Activated CD4-positive, alpha-beta T cell treated with anti-CD3 and anti-CD28 coated beads for 36 hours (primary cell): ENCODE results near the gene WWTR1. TPM values are rescaled to one million over a fixed set of nuclear protein-coding genes. Genes with fewer than 3 reads are reported as not detected.

Experiments used
- ATAC-seq: fragments of 200-7000 bp; cut with Tn5 transposase; one replicate; pipeline ENCODE4 v1.10.0; 2021; ENCODE audit warnings: mild to moderate bottlenecking, moderate library complexity
- CTCF ChIA-PET: fragments of 350-600 bp; sonication (Branson Sonifier 250); formaldehyde crosslinking; loops from one replicate; lab custom pipeline; 2021; ENCODE audit warnings: antibody characterized with exemption; lab: Charles Lee
- POLR2A ChIA-PET: fragments of 350-600 bp; sonication (Branson Sonifier 250); formaldehyde crosslinking; loops from one replicate; lab custom pipeline; 2021; ENCODE audit warnings: antibody characterized with exemption, inconsistent platforms; lab: Charles Lee
- DNase-seq: peaks from one replicate; pipeline ENCODE4 v3.0.0-alpha.2; 2020
- H3K27ac Mint-ChIP-seq: one replicate; pipeline ENCODE4 v1.8.0; 2021; ENCODE audit warnings: mixed read lengths
- H3K27me3 Mint-ChIP-seq: one replicate; pipeline ENCODE4 v1.8.0; 2021; ENCODE audit warnings: mixed read lengths
- H3K36me3 Mint-ChIP-seq: one replicate; pipeline ENCODE4 v1.8.0; 2021; ENCODE audit warnings: low read depth, mixed read lengths
- H3K4me1 Mint-ChIP-seq: one replicate; pipeline ENCODE4 v1.8.0; 2021; ENCODE audit warnings: mixed read lengths
- H3K4me3 Mint-ChIP-seq: one replicate; pipeline ENCODE4 v1.8.0; 2021; ENCODE audit warnings: mild to moderate bottlenecking, moderate library complexity, mixed read lengths
- H3K9me3 Mint-ChIP-seq: one replicate; pipeline ENCODE4 v1.8.0; 2021; ENCODE audit warnings: low read depth, mixed read lengths
- intact Hi-C, 2 experiments: fragments of 100-400 bp; cut with DNase I in 1 of 2; cut with micrococcal nuclease in 1 of 2; formaldehyde crosslinking; loops; one replicate each; pipeline versions ENCODE4 v1.14.2 to v1.15.1; 2022 to 2024; cut with DNase I, micrococcal nuclease
- total RNA-seq, 2 experiments: library from RNA; stranded (reverse); gene quantifications; one replicate each; pipeline ENCODE4 v1.2.3, GENCODE V29; 2021

WWTR1 gene
- total RNA-seq, 2 experiments from 2014 or later = 0.46 to 0.54 TPM

DNA sequence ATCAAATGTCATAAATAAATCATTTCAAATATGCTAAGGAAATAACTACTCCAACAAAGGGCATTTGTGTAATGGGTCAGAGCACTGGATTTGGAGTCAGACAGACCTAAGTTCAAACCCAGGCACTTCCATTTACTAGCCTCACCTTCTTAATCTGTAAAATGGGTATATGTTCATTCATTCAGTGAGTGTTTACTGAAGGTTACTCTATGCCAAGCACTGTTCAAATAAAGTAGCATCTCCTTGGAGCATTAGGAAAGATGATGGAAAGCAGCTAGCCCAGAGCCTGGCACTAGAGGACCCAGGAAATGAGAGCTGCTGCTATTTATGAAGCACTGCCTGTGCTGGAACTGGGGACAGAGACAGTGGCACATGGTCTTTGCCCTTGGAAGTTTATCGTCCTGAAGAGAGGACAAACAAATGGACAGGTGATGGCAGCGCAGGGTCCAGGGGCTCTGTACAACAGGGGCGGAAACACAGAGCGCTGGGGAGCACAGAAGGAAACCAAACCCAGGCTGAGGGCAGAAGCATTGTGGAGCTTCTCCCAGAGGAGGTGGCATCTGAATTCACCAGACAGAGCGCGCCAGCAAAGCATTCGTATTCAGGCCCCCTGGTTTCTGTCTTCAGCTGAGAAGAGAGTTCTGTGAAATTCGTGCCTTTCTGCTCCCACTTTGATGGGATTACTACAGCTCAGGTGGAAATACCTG lies 164.4 kb downstream of the WWTR1 start:
- no peak overlapping the region for H3K27ac Mint-ChIP-seq
- H3K9me3 Mint-ChIP-seq = no peaks in the 10 kb centered on the region
- intact Hi-C loops = loop anchor here in 1 of 2 experiments (1.0 to 5.0 kb wide), 2 partner anchors 259 to 279 kb away; partner anchors contain the start of gene COMMD2
- ChIA-PET POLR2A (no interaction called here), CTCF (interaction anchor here (0.6 to 1.1 kb wide), 6 partner anchors 10 to 278 kb away, joined by 3 to 4 read pairs (median 3); no protein-coding TSS in a partner anchor)
- H3K4me1 Mint-ChIP-seq = no peaks in the 10 kb centered on the region
- H3K4me3 Mint-ChIP-seq = no peak overlapping the region
- no peaks in the 10 kb centered on the region for H3K36me3 Mint-ChIP-seq
- DNase-seq (no peak), ATAC-seq (no peak)
- H3K27me3 Mint-ChIP-seq = peaks cover 25% of the 10 kb centered on the region

DNA sequence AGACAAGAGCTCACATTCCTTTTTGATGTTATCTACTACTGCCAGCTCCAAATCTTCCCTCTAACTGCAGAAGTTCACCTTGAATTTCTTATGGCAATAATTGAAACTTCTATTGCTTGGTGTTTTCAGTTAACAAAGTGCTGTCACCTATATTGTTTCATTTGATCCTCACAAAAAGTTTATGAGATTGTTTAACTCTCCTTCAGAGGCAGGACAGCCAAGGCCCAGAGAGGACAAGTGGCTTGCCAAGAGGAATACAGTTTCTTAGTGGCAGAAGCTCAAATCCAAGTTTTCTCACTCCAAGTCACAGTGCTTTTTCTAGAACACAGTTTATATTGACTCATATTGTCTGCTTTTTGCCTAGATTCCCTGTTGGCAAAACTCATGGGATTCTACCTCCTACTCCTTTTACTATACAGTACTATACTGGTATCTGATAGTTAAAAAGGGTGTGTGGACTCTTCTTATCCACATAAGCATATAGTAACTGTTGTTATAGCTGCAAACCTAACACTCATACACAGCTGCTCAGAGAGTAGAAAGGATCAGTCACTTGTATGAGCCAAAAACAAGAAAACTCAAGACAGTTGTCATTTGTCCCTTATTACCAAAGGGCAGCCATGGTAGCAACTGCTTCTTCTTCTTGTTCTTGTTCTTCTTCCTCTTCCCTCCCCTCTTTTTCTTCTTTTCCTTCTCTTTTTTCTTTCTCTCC lies 167.4 kb downstream of the WWTR1 start:
- ATAC-seq = no peak
- no peaks in the 10 kb centered on the region for H3K9me3 Mint-ChIP-seq
- no peak overlapping the region for H3K4me3 Mint-ChIP-seq
- DNase-seq = no peak
- no peak overlapping the region for H3K27ac Mint-ChIP-seq
- no peaks in the 10 kb centered on the region for H3K4me1 Mint-ChIP-seq
- intact Hi-C loops = loop anchor here in 1 of 2 experiments (5.0 kb wide), 1 partner anchor 282 kb away; no protein-coding TSS in a partner anchor
- CTCF ChIA-PET = interaction anchor here (0.8 kb wide), 1 partner anchor 319 kb away, joined by 3 read pairs; no protein-coding TSS in a partner anchor
- no peaks in the 10 kb centered on the region for H3K36me3 Mint-ChIP-seq
- H3K27me3 Mint-ChIP-seq = peaks cover 20% of the 10 kb centered on the region
- POLR2A ChIA-PET = no interaction called here

DNA sequence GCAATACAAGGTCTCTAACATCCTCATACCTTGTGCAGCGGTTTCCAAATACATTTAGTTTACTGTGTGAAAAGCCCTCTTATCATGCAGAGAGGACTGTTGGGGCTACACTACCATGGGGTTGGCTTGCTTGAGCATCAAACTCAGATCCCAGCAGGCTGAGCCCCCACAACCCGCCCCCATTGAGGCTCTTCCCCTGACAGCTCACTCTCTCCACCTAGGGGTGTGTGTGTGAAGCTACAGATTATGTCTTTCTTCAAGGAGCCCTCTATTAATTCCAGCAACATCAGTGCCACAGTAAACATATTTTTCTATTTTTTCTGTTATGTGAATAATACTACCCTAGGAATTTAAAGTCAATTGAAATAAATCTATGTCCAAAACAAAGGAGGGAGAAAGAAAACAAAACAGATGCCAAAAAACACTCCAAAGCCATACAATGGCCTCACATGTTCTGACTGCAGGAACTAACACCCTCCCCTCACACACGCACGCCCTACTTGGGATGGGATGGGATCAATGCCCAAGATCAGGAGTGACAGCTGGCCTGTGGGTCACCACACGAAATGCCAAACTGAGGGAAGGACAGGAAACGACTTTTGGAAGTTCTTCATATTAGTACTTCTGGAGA lies 168.7 kb downstream of the WWTR1 start:
- ATAC-seq (no peak), DNase-seq (peak; percentile 11)
- no peak overlapping the region for H3K27ac Mint-ChIP-seq
- intact Hi-C loops = loop anchor here in 1 of 2 experiments (10.0 kb wide), 1 partner anchor 534 kb away; no protein-coding TSS in a partner anchor
- H3K4me3 Mint-ChIP-seq = no peak overlapping the region
- no peaks in the 10 kb centered on the region for H3K4me1 Mint-ChIP-seq
- H3K27me3 Mint-ChIP-seq = peaks cover 16% of the 10 kb centered on the region
- ChIA-PET POLR2A (no interaction called here), CTCF (interaction anchor here (1.9 kb wide), 1 partner anchor 9 kb away, joined by 6 read pairs; no protein-coding TSS in a partner anchor)
- no peaks in the 10 kb centered on the region for H3K36me3 Mint-ChIP-seq
- no peaks in the 10 kb centered on the region for H3K9me3 Mint-ChIP-seq

DNA sequence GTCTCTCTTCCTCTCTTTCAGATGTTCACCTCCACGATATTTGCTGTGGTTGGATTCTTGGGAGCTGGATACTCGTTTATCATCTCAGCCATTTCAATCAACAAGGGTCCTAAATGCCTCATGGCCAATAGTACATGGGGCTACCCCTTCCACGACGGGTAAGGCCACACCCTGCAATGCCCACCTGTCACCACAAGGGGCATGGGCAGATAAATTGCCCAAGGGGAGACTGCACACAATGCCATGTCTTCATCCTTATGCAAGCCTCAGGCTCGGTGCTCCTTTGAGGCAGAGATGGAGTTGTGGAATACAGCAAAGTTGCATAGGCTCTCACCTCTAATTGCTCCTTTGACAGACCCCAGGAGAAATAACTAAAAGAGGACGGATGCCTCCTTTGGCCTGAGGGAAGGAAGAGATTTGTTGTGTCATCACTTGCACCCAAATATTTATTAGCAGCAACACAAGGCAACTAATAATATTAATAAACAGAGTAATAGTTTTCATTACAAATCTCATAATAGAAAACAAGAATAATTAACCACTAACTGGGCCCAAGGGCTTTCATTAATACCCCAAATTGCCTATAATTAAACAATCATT lies 170.1 kb downstream of the WWTR1 start:
- DNase-seq (peak; percentile 64), ATAC-seq (peak; percentile 36)
- peaks cover 13% of the 10 kb centered on the region for H3K27me3 Mint-ChIP-seq
- no peak overlapping the region for H3K4me3 Mint-ChIP-seq
- POLR2A ChIA-PET = no interaction called here
- CTCF ChIA-PET = interaction anchor here (0.6 to 1.9 kb wide), 3 partner anchors 8 to 142 kb away, joined by 4 to 6 read pairs (median 5); no protein-coding TSS in a partner anchor
- H3K9me3 Mint-ChIP-seq = no peaks in the 10 kb centered on the region
- no peak overlapping the region for H3K27ac Mint-ChIP-seq
- intact Hi-C loops = loop anchor here in 1 of 2 experiments (10.0 kb wide), 1 partner anchor 533 kb away; no protein-coding TSS in a partner anchor
- H3K4me1 Mint-ChIP-seq = no peaks in the 10 kb centered on the region
- H3K36me3 Mint-ChIP-seq = no peaks in the 10 kb centered on the region

DNA sequence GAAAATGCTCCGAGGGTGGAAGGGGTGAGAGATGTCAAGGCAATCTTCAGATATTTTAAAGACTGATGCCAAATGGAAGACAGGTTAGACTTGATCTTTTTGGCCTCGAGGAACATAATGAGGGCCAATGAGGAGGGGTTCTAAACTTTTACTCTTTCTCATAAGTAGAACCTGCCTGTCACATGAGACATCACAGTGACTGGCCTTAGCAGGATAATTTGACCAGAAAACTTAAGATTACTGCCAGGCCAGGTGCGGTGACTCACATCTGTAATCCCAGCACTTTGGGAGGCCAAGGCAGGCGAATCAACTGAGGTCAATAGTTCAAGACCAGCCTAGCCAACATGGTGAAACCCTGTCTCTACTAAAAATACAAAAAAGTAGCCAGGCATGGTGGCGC lies 171.1 kb downstream of the WWTR1 start:
- Mint-ChIP-seq H3K36me3 (no peaks in the 10 kb centered on the region), H3K27me3 (peaks cover 8% of the 10 kb centered on the region), H3K4me3 (no peak overlapping the region), H3K4me1 (no peaks in the 10 kb centered on the region), H3K9me3 (no peaks in the 10 kb centered on the region), H3K27ac (no peak overlapping the region)
- ATAC-seq = no peak
- ChIA-PET POLR2A (no interaction called here), CTCF (interaction anchor here (1.4 kb wide), 1 partner anchor 8 kb away, joined by 3 read pairs; no protein-coding TSS in a partner anchor)
- intact Hi-C loops = loop anchor here in 1 of 2 experiments (10.0 kb wide), 1 partner anchor 532 kb away; no protein-coding TSS in a partner anchor
- no peak for DNase-seq

DNA sequence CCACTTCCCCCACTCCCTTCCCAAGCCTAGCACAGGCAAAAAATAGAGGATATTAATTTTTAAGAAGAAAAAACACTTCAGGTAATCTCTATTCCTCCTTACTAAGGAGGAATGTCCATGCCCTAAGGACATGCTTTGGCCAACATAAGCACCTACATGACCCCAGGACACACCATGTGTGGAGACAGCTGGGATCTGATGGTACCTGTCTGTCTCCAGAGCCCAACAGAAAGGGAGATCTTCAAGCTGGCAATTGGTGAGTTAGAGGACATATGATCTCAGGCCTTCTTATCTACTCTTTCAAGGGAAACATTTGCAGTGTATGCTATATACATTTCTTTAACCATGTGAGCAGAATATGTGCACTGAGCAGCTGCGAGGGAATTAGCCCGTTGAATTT lies 176.3 kb downstream of the WWTR1 start:
- intact Hi-C loops = loop anchor here (2.0 to 10.0 kb wide), 2 partner anchors 129 to 527 kb away; no protein-coding TSS in a partner anchor
- no peak for ATAC-seq

DNA sequence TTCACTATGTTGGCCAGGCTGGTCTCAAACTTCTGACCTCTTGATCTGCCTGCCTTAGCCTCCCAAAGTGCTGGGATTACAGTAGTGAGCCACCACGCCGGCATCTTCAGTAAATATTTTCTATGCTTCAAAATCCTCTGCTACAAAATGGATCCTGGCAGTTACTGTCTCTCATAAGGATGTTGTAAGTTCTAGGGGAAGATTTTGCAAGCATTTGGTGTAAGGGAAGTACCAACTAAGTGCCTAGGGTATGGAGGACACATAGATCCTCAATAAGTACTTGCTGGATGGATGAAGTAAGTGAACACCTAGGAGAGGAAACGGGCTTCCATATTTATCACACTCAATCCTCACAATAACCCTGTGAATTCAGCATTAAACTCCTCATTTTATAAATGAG lies 176.8 kb downstream of the WWTR1 start:
- H3K36me3 Mint-ChIP-seq = no peaks in the 10 kb centered on the region
- intact Hi-C loops = loop anchor here (2.0 to 10.0 kb wide), 2 partner anchors 128 to 526 kb away; no protein-coding TSS in a partner anchor
- no peak for ATAC-seq
- POLR2A ChIA-PET = no interaction called here
- no peaks in the 10 kb centered on the region for H3K4me1 Mint-ChIP-seq
- no peak overlapping the region for H3K4me3 Mint-ChIP-seq
- CTCF ChIA-PET = interaction anchor here (0.7 kb wide), 2 partner anchors 15 to 664 kb away, joined by 3 read pairs; no protein-coding TSS in a partner anchor
- H3K9me3 Mint-ChIP-seq = no peaks in the 10 kb centered on the region
- DNase-seq = no peak
- peaks cover 2% of the 10 kb centered on the region for H3K27me3 Mint-ChIP-seq
- H3K27ac Mint-ChIP-seq = no peak overlapping the region

More for the DNA sequence above, 176.3 kb downstream of the WWTR1 start:
- Mint-ChIP-seq H3K36me3 (no peaks in the 10 kb centered on the region), H3K27me3 (peaks cover 2% of the 10 kb centered on the region), H3K27ac (no peak overlapping the region), H3K9me3 (no peaks in the 10 kb centered on the region), H3K4me3 (no peak overlapping the region), H3K4me1 (no peaks in the 10 kb centered on the region)
- ChIA-PET CTCF (no interaction called here), POLR2A (no interaction called here)
- no peak for DNase-seq

DNA sequence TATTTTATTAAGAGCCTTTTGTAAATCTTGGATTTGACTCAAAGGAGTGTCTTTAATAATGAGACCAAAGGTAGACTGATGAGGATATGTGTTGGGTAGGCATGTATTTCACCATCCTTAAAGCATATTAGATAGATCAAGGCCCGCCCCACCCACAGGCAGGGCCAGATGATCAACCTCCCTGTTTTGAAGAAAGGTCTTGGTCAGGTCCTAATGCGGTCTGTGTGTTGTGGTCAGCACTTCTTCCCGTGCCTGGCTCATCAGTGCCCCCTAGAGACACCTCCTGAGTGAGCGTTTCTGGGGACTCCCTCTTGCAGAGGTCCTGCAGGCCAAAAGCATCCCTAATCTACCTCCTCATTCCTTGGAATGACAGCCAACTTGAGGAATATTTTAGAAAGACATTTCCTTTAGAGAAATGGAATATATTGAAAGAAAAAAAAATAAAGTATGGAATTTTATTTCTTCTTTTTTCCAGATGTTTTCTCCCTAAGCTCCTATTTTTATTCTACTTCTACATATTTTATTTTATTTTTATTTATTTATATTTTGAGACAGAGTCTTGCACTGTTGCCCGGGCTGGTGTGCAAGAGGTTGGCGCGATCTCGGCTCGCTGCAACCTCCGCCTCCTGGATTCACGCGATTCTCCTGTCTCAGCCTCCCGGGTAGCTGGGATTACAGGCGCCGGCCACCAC lies 177.4 kb downstream of the WWTR1 start:
- Mint-ChIP-seq H3K4me1 (no peaks in the 10 kb centered on the region), H3K4me3 (no peak overlapping the region), H3K27me3 (peaks cover 2% of the 10 kb centered on the region), H3K9me3 (no peaks in the 10 kb centered on the region), H3K27ac (no peak overlapping the region), H3K36me3 (no peaks in the 10 kb centered on the region)
- DNase-seq (peak; percentile 70), ATAC-seq (peak; percentile 51)
- intact Hi-C loops = loop anchor here (1.0 to 10.0 kb wide), 5 partner anchors 87 to 526 kb away; no protein-coding TSS in a partner anchor
- ChIA-PET CTCF (interaction anchor here (0.7 to 1.6 kb wide), 4 partner anchors 8 to 665 kb away, joined by 3 to 6 read pairs (median 3); no protein-coding TSS in a partner anchor), POLR2A (no interaction called here)

DNA sequence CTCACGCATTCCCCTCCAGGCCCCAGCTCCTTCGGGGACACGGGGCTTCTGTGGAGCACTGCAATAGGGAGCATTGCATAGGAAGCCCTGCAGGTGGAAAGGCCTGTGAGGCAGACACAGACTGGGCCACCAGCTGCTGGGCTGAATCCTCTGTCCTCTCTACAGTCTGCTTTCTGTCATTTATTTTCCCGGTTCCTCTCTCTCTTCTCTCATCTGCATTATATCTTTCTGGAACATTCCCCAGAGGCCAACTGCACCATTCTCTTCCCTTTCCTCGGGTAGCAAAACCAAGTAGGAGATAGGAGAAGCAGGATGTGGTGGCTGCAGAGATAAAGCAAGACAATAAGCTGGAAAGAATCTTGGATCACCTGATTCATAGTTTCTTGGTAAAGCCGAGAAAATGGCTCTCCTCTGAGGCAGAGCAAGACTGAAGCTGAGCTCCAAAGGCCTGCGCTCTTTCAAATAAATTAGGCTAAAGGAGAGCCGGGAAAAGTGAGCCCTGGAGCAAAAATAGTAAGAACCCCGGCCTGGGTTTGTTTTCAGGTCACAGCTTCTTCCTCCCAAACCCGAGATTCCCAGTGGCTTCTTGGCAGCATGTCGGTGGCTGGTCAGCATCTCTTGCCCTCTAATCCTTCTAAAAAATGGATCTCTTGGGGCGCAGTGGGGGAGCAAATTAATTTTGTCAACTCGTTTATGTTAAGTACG lies 178.1 kb downstream of the WWTR1 start:
- ATAC-seq = no peak
- Mint-ChIP-seq H3K27ac (no peak overlapping the region), H3K36me3 (no peaks in the 10 kb centered on the region), H3K4me1 (no peaks in the 10 kb centered on the region), H3K4me3 (no peak overlapping the region), H3K9me3 (no peaks in the 10 kb centered on the region), H3K27me3 (peaks cover 2% of the 10 kb centered on the region)
- DNase-seq = no peak
- intact Hi-C loops = loop anchor here (1.0 to 10.0 kb wide), 5 partner anchors 86 to 525 kb away; no protein-coding TSS in a partner anchor
- ChIA-PET POLR2A (no interaction called here), CTCF (interaction anchor here (0.6 to 1.6 kb wide), 3 partner anchors 9 to 433 kb away, joined by 3 to 6 read pairs (median 3); no protein-coding TSS in a partner anchor)

DNA sequence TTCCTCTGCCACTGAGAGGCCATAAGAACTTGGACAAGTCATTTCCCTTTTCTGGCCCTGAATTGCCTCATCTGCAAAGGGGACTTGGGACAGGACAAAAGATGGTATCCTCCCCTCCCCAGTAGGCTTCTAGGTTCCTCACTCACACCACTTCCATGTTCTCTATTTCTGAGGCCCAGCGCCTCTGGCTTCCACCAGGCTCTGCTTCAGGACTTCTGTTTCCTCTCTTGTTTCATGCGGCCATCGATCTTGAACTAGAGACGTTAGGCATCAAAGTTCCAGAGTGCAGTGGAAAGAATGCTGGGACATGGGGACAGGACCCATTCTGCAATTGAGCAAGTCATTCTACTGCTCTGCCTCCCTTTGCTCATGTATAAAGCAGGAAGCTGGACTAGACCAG lies 181.6 kb downstream of the WWTR1 start:
- H3K27me3 Mint-ChIP-seq = peaks cover 2% of the 10 kb centered on the region
- no peak for DNase-seq
- intact Hi-C loops = no loop called here
- no peak overlapping the region for H3K4me3 Mint-ChIP-seq
- no peaks in the 10 kb centered on the region for H3K36me3 Mint-ChIP-seq
- H3K4me1 Mint-ChIP-seq = no peaks in the 10 kb centered on the region
- H3K27ac Mint-ChIP-seq = no peak overlapping the region
- ChIA-PET POLR2A (no interaction called here), CTCF (no interaction called here)
- no peaks in the 10 kb centered on the region for H3K9me3 Mint-ChIP-seq
- ATAC-seq = no peak
